Caco-2 (cell line): ENCODE measurements around the gene LHX8. TPM values are rescaled to one million over a fixed set of nuclear protein-coding genes. Genes with fewer than 3 reads are reported as not detected.

ENCODE experiments used
- BruUV-seq: library from RNA; stranded (reverse); fragments of 400-500 nt; replicated peaks from 2 replicates; lab custom pipeline; 2021; lab: Mats Ljungman, UMichigan
- CTCF ChIA-PET: fragments of 300-600 bp; sonication (Branson Sonifier 250); formaldehyde crosslinking; loops from one replicate; lab custom pipeline; 2022; ENCODE audit warnings: antibody characterized with exemption; lab: Charles Lee
- POLR2A ChIA-PET: fragments of 300-600 bp; sonication (Branson Sonifier 250); formaldehyde crosslinking; loops from one replicate; lab custom pipeline; 2022; ENCODE audit warnings: antibody characterized with exemption; lab: Charles Lee
- DNase-seq, 2 experiments: peaks; one replicate each; pipeline versions ENCODE4 v3.0.0 to v3.0.0-alpha.2; 2020 to 2022
- H3K27me3 ChIP-seq: replicated peaks from 2 replicates; pipeline ENCODE4 v1.6.0; 2011; ENCODE audit warnings: low read length; ENCODE audit not compliant: control insufficient read depth, insufficient read depth
- H3K36me3 ChIP-seq: 2 replicates; pipeline ENCODE4 v1.5.1; 2011; ENCODE audit warnings: low read length; ENCODE audit not compliant: control insufficient read depth, insufficient read depth
- H3K4me1 ChIP-seq: fragments of 250-450 bp; sonication (Bioruptor Pico); 2 replicates; pipeline ENCODE4 v1.5.1; 2020; ENCODE audit warnings: mild to moderate bottlenecking
- H3K4me3 ChIP-seq: 2 replicates; pipeline ENCODE4 v1.5.1; 2011; ENCODE audit warnings: low read depth, mild to moderate bottlenecking, control low read depth, low read length
- H3K9me3 ChIP-seq: fragments of 250-450 bp; sonication (Bioruptor Pico); 2 replicates; pipeline ENCODE4 v1.5.1; 2020; ENCODE audit warnings: mild to moderate bottlenecking, moderate library complexity
- H3K27ac Mint-ChIP-seq: one replicate; pipeline ENCODE4 v1.8.0; 2022; ENCODE audit warnings: mixed read lengths; ENCODE audit not compliant: unreplicated experiment
- H3K27me3 Mint-ChIP-seq: one replicate; pipeline ENCODE4 v1.8.0; 2022; ENCODE audit warnings: mixed read lengths; ENCODE audit not compliant: insufficient read depth, unreplicated experiment
- H3K36me3 Mint-ChIP-seq: one replicate; pipeline ENCODE4 v1.8.0; 2022; ENCODE audit warnings: mild to moderate bottlenecking, mixed read lengths; ENCODE audit not compliant: insufficient read depth, unreplicated experiment
- H3K4me1 Mint-ChIP-seq: one replicate; pipeline ENCODE4 v1.8.0; 2022; ENCODE audit warnings: low read depth, mixed read lengths; ENCODE audit not compliant: unreplicated experiment
- H3K4me3 Mint-ChIP-seq: one replicate; pipeline ENCODE4 v1.8.0; 2022; ENCODE audit warnings: mild to moderate bottlenecking, moderate library complexity, mixed read lengths; ENCODE audit not compliant: unreplicated experiment
- H3K9me3 Mint-ChIP-seq: one replicate; pipeline ENCODE4 v1.8.0; 2022; ENCODE audit warnings: mixed read lengths; ENCODE audit not compliant: unreplicated experiment
- intact Hi-C: fragments of 100-400 bp; cut with micrococcal nuclease; formaldehyde crosslinking; loops from one replicate; pipeline ENCODE4 v1.10.0; 2022; ENCODE audit not compliant: unreplicated experiment
- total RNA-seq: library from RNA; stranded (reverse); gene quantifications from 2 replicates; pipeline ENCODE4 v1.2.3, GENCODE V29; 2022
- TF ChIP-seq, protein P1 (sequence below), 2 experiments: fragments of 200-600 bp in 1 of 2; IDR thresholded peaks; 1 replicate in 1 of 2; 2 replicates in 1 of 2; pipeline versions ENCODE4 v1.5.1 to v1.8.0; 2011 to 2022; ENCODE audit warnings: antibody characterized with exemption in 1 of 2, control low read depth in 1 of 2, inconsistent platforms in 1 of 2, low read depth in 1 of 2, low read length in 1 of 2, mild to moderate bottlenecking in 1 of 2, moderate library complexity in 1 of 2; ENCODE audit not compliant: insufficient read depth in 1 of 2, severe bottlenecking in 1 of 2, unreplicated experiment in 1 of 2

LHX8 gene
- total RNA-seq, 1 experiment from 2014 or later: not detected

DNA sequence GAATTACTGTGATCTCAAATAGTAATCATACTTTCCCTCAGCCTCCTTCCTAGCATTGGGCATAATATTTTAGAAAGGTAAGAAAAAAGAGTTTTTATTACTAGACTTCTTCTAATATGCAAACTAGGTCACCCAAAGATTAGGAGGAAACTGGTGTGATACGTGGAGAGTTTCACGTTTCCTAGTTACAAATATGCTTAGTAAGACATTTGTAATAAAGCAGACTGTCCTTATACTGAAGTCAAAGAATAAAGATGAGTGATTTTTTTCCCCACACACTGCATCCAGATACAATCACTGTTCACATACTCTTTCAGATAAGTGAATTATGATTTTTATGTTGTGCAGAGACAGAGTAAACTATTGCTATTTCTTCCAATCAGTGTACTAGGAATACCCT, 17.9 kb downstream of the LHX8 start:
- Mint-ChIP-seq H3K9me3 (no peaks in the 10 kb centered on the region), H3K4me3 (no peak overlapping the region), H3K4me1 (no peaks in the 10 kb centered on the region), H3K27me3 (peaks cover 6% of the 10 kb centered on the region), H3K27ac (no peak overlapping the region), H3K36me3 (no peaks in the 10 kb centered on the region)
- no TSS peak for BruUV-seq
- TF ChIP-seq, protein P1, sequence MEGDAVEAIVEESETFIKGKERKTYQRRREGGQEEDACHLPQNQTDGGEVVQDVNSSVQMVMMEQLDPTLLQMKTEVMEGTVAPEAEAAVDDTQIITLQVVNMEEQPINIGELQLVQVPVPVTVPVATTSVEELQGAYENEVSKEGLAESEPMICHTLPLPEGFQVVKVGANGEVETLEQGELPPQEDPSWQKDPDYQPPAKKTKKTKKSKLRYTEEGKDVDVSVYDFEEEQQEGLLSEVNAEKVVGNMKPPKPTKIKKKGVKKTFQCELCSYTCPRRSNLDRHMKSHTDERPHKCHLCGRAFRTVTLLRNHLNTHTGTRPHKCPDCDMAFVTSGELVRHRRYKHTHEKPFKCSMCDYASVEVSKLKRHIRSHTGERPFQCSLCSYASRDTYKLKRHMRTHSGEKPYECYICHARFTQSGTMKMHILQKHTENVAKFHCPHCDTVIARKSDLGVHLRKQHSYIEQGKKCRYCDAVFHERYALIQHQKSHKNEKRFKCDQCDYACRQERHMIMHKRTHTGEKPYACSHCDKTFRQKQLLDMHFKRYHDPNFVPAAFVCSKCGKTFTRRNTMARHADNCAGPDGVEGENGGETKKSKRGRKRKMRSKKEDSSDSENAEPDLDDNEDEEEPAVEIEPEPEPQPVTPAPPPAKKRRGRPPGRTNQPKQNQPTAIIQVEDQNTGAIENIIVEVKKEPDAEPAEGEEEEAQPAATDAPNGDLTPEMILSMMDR (IDR thresholded peaks at IDR 0.05; ENCODE audit: insufficient read depth in 1 of 2, low read depth in 1 of 2, low read length in 1 of 2, severe bottlenecking in 1 of 2, unreplicated experiment in 1 of 2): no peak
- Histone ChIP-seq H3K4me3 (no peak overlapping the region), H3K4me1 (no peaks in the 10 kb centered on the region), H3K27me3 (no peaks in the 10 kb centered on the region), H3K36me3 (no peaks in the 10 kb centered on the region), H3K9me3 (no peaks in the 10 kb centered on the region)
- ChIA-PET CTCF (no interaction called here), POLR2A (no interaction called here)
- DNase-seq: no peak
- intact Hi-C loops: no loop called here

DNA sequence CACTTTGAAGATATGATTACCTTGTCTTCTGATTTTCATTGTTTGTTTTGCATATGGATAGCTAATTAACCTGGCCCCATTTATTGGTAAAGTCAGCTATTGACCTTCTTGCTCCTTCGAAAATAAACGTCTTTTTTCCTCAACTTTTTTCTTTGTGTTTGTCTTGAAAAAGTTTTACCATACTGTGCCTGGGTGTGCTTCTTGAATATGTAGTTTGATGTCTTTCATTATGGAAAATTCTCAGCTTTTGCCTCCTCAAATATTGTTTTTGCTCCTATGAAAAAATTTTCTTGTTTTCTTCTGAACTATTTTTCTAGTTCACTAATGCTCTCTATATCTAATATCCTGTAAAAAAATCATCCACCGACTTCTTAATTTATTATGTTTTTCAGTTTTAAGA, 25.0 kb downstream of the LHX8 start:
- Histone ChIP-seq H3K27me3 (no peaks in the 10 kb centered on the region), H3K4me1 (no peaks in the 10 kb centered on the region), H3K9me3 (no peaks in the 10 kb centered on the region), H3K36me3 (no peaks in the 10 kb centered on the region), H3K4me3 (no peak overlapping the region)
- no peaks in the 10 kb centered on the region for H3K36me3 Mint-ChIP-seq
- intact Hi-C loops: no loop called here
- H3K4me1 Mint-ChIP-seq: no peaks in the 10 kb centered on the region
- no peak overlapping the region for H3K4me3 Mint-ChIP-seq
- BruUV-seq: no TSS peak
- no peak overlapping the region for H3K27ac Mint-ChIP-seq
- CTCF ChIA-PET: no interaction called here
- TF ChIP-seq, protein P1 (IDR thresholded peaks at IDR 0.05; ENCODE audit: insufficient read depth in 1 of 2, low read depth in 1 of 2, low read length in 1 of 2, severe bottlenecking in 1 of 2, unreplicated experiment in 1 of 2): no peak
- POLR2A ChIA-PET: no interaction called here
- no peak for DNase-seq
- no peaks in the 10 kb centered on the region for H3K27me3 Mint-ChIP-seq
- no peaks in the 10 kb centered on the region for H3K9me3 Mint-ChIP-seq

DNA sequence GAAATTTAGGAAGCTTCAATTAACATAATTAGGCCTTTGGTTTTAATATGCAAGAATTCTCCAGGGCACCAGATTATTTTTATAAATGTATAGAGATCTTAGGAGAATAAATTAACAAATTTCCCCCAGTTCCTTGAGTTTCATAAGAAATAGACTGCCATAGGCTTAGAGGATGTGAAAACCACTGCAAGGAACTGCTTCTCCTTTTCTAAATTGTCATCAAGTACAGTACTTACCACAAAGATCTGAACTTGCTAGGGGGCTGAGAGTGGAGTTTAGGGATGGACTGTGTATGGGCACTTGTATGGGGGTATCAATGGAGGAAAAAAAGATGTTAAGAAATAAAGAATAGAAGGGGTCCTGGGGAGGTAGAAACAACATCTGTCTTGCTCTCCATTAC, 31.1 kb downstream of the LHX8 start:
- Mint-ChIP-seq H3K4me3 (no peak overlapping the region), H3K27me3 (peaks cover 3% of the 10 kb centered on the region), H3K27ac (no peak overlapping the region), H3K9me3 (no peaks in the 10 kb centered on the region), H3K4me1 (no peaks in the 10 kb centered on the region), H3K36me3 (no peaks in the 10 kb centered on the region)
- no peak for DNase-seq
- Histone ChIP-seq H3K4me3 (no peak overlapping the region), H3K9me3 (no peaks in the 10 kb centered on the region), H3K4me1 (no peaks in the 10 kb centered on the region), H3K36me3 (no peaks in the 10 kb centered on the region), H3K27me3 (no peaks in the 10 kb centered on the region)
- ChIA-PET CTCF (no interaction called here), POLR2A (no interaction called here)
- TF ChIP-seq, protein P1 (IDR thresholded peaks at IDR 0.05; ENCODE audit: insufficient read depth in 1 of 2, low read depth in 1 of 2, low read length in 1 of 2, severe bottlenecking in 1 of 2, unreplicated experiment in 1 of 2): no peak
- intact Hi-C loops: no loop called here
- BruUV-seq: no TSS peak
